ENCODE data around the gene ZNF724.
"Not testable (repeated sequence)": the region's sequence is repeated elsewhere in the genome, so short reads cannot be mapped to it uniquely, and the experiment has no call there.

ZNF724 gene

GRCh38 chr19:23259961-23260360 is 9.8 kb upstream of the ZNF724 start:
- Histone ChIP-seq H3K27ac (no peak overlapping the region), H3K27me3 (no peaks in the 10 kb centered on the region), H3K4me3 (no peak overlapping the region), H3K36me3 (peaks cover 17 to 44% (median 29%) of the 10 kb centered on the region in 3 donors), H3K4me1 (no peaks in the 10 kb centered on the region), H3K9me3 (no peaks in the 10 kb centered on the region)
- intact Hi-C loops (cut with DNase I; ENCODE audit: low total_unique reads), result loop anchor here (10.0 kb wide), 1 partner anchor 135 kb away; the partner anchor contains the start of gene ZNF91
- TF ChIP-seq CTCF (IDR thresholded peaks at IDR 0.05), result no peak
- no peak for DNase-seq

DNA sequence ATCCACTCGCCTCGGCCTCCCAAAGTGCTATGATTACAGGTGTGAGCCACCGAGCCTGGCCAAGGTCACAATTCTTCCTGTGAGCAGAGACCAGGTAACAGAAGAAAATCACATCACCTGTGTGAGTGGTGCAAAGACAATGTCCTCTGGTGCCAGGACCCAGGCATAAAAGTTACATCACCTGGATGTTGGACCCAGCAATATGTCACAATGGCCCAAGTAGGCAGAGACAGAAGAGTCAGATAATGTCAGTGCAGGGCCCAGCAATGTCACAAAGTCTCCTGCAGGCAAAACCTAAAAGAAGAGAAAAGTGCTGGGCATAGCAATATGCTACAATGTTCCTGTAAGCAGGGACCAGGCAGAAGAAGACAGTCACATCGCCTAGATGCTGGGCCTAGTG is 5.5 kb upstream of the ZNF724 start:
- Histone ChIP-seq H3K27ac (no peak overlapping the region), H3K9me3 (no peaks in the 10 kb centered on the region), H3K4me3 (no peak overlapping the region), H3K4me1 (peaks cover 0 to under 1% (median 0%) of the 10 kb centered on the region in 4 donors), H3K27me3 (no peaks in the 10 kb centered on the region), H3K36me3 (peaks cover 10 to 27% (median 23%) of the 10 kb centered on the region in 3 donors)
- intact Hi-C loops (cut with DNase I; ENCODE audit: low total_unique reads), result loop anchor here (10.0 kb wide), 1 partner anchor 139 kb away; the partner anchor contains the start of gene ZNF91
- DNase-seq, result no peak
- no peak for TF ChIP-seq CTCF (IDR thresholded peaks at IDR 0.05)

DNA sequence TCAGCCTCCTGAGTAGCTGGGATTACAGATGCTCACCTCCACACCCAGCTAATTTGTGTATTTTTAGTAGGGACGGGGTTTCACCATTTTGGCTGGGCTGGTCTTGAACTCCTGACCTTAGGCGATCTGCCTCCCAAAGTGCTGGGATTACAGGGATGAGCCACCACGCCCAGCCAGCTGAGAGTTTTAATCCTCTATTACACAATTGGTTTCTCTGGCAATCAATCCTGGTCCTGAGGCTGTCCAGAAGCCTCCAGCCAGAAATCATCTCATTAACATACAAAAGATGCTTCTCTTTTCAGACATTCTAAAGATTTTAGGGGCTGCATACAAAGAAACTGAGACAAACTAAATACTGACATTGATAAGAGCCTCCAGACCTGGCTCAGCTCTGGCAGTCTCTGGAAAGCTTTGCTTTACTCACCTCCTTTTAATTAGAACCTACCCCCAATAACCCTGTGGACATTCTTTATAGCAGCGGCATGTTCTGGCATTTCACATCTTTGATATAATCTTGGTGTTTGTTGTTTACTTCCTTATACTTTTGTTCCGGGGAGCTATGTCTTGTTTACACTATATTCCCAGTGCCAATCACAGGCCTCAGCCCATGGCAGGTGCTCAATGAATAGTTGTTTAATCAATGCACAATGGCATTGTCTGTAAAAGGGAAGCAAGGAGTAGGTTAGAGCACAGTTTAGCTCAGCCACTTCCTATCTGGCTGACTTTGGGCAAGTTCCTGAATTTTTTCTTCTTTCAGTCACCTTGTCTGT is 4.1 kb upstream of the ZNF724 start:
- H3K4me1 ChIP-seq, result peaks cover 0 to 9% (median 3%) of the 10 kb centered on the region in 4 donors
- TF ChIP-seq CTCF (IDR thresholded peaks at IDR 0.05), result no peak
- no peaks in the 10 kb centered on the region for H3K9me3 ChIP-seq
- H3K4me3 ChIP-seq, result no peak overlapping the region
- no peak for DNase-seq
- intact Hi-C loops (cut with DNase I; ENCODE audit: low total_unique reads), result loop anchor here (10.0 kb wide), 1 partner anchor 140 kb away; the partner anchor contains the start of gene ZNF91
- H3K27ac ChIP-seq, result no peak overlapping the region
- no peaks in the 10 kb centered on the region for H3K27me3 ChIP-seq
- peaks cover 0 to 13% (median 12%) of the 10 kb centered on the region in 3 donors for H3K36me3 ChIP-seq

- H3K27ac ChIP-seq, H3K27me3 ChIP-seq, H3K9me3 ChIP-seq, H3K36me3 ChIP-seq, DNase-seq, H3K4me3 ChIP-seq: not testable (repeated sequence)
- H3K4me1 ChIP-seq, result peaks cover 0 to 13% (median 5%) of the 10 kb centered on the region in 4 donors
- intact Hi-C loops (cut with DNase I; ENCODE audit: low total_unique reads), result loop anchor here (10.0 kb wide), 1 partner anchor 142 kb away; the partner anchor contains the start of gene ZNF91
Measured at GRCh38 chr19:23253256-23253655, 3.1 kb upstream of the ZNF724 start.

GRCh38 chr19:23241419-23241818 is 8.8 kb downstream of the ZNF724 start:
- peaks cover 0 to 19% (median 0%) of the 10 kb centered on the region in 3 donors for H3K9me3 ChIP-seq
- intact Hi-C loops (cut with DNase I; ENCODE audit: low total_unique reads), result no loop called here

More at GRCh38 chr19:23241419-23241818, 8.8 kb downstream of the ZNF724 start:
- Histone ChIP-seq H3K27ac (no peak overlapping the region), H3K27me3 (no peaks in the 10 kb centered on the region), H3K4me1 (no peaks in the 10 kb centered on the region), H3K36me3 (peaks cover 0 to 13% (median 8%) of the 10 kb centered on the region in 3 donors), H3K4me3 (no peak overlapping the region)
- DNase-seq, result no peak
- no peak for TF ChIP-seq CTCF (IDR thresholded peaks at IDR 0.05)

Data from tibial artery (tissue), 4 donors.